ENCODE results near the gene CDHR2.
"Not testable (repeated sequence)": the region's sequence is repeated elsewhere in the genome, so short reads cannot be mapped to it uniquely, and the experiment has no call there.

The CDHR2 gene

GRCh38 chr5:176596689-176597416 is 47.7 kb downstream of the CDHR2 start:
- DNase-seq (ENCODE audit: low read depth) = peak; percentile 38

DNA sequence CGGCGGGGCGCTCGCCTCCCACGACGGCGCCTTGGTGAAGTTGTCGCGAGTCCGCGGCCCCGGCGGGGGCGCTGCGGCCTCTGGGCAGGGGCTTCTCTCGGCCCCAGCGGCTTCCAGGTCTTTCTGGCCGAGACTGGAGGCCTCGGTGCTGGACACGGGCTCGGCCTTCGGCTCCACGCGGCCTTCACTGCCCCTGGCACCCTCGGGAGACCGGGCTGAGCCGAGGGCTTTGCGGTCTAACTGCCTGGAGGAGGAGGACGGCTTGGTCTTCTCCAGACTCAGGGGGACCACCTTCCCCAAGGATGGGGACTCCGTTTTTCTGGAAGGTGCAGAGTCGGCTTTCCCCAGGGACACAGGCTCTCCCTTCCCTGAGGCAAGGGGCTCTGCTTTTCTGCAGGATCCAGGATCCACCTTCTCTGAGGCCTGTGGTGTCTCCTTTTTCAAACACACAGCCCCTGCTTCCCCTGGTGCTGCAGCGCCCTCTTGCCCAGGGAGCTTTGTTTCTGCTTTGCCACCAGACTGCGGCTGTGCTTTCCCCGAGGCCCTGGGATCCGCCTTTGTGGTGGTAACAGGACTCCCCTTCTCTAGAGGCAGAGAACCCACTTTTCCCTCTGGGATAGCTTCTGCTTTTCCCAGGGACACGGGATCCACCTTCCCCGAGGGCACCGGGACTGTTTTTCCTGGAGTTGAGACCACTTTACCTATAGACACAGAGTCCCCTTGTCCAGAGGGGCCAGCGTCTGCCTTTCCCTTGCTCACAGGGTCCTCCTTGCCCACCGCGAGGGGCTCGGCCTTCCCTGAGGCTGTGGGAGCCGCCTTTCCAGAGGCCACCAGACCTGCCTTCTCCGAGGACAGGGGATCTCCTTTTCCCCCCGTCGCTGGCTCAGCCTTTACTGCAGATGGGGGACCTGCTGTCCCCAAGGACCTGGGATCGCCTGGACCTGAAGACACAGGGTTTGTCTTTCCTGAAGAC is 48.6 kb downstream of the CDHR2 start:
- no peak for DNase-seq (ENCODE audit: low read depth)

DNA sequence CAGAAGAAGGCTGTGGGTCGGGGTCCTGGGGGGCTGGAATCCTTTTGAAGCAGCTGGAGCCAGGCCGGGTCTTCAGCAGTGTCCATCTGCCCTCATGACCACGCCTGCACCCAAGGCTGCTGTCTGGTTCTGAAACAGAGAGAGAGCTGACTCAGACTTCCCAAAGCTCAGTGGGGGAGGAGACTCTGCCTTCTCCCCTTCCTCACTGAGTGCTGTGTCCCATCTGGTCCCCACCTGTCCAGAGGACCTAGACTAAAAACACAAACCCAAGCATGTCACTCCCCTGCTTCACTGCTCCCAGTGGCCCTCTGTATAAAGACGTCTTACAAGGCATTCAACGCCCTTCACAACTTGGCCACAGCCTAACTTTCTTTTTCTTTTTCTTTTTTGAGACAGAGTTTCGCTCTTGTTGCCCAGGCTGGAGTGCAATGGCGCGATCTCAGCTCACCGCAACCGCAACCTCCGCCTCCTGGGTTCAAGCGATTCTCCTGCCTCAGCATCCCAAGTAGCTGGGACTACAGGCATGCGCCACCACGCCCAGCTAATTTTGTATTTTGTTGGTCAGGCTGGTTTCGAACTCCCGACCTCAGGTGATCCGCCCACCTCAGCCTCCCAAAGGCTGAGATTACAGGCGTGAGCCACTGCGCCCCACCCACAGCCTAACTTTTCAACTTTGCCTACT is 50.7 kb downstream of the CDHR2 start:
- not testable (repeated sequence) for DNase-seq (ENCODE audit: low read depth)

DNA sequence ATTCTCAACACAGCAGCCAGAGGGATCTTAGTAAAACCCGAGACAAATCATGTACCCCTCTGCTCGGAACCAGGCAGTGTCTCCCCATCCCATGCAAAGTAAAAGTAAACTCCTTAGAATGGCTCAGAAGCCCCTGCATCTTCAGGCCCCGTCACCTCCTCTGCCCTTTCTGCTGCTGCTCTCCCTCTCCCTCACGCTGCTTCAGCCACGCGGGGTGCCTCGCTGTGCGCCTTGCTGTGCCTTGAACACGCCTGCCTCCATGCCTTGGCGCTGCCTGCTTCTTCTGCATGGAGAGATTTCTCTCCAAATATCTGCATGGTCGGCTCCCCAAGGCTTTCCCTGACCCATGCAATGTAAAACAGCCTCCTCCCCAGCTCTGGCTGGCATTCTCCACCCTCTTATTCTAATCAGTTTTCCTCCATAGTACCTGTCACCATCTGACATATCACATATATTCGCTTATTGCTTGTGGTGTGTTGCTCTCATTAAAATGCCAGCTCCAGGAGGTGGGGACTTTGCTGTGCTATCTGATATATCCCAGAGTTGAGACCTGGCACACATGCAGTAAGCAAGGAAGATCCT is 52.9 kb downstream of the CDHR2 start:
- DNase-seq (ENCODE audit: low read depth) = no peak

DNA sequence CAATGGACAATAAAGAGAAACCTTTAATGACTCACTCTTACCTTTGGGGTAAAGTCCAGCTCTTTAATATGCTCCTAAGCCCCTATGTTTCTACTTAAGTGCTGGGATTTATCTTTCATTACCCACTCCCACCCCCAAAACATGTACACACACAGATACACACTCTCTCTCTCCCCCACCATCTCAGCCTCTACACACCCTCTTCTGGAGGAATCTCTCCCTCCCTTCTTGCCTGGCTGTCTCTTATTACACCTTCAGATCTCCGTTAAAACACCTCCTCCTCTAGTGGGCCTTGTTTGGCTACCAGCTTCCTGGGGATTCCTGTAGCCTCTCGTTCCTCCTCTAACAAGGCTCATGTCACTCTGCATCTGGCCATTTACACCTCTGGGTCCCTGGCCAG is 53.9 kb downstream of the CDHR2 start:
- DNase-seq (ENCODE audit: low read depth) = no peak

DNA sequence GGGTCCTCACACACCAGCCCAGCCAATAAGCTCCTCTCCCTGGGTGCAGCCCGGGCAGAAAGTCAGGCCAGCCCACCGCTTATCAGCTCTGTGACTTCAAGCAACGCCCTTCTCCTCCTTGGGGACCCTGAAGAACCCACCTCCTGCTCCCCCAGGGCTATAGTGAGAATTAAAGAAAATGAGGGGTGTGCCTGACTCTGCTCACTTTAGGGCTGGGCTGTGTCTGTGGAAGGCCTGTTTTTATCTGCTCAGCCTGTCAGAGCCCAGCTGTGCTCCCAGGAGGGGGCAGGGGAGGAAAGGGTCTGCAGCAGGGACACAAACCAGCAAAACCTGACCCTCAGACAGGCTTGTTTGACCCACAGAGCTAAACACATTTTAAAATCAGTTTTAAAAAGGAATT is 56.9 kb downstream of the CDHR2 start:
- DNase-seq (ENCODE audit: low read depth) = no peak

GRCh38 chr5:176606875-176607274 is 57.7 kb downstream of the CDHR2 start:
- no peak for DNase-seq (ENCODE audit: low read depth)

GRCh38 chr5:176608142-176608705 is 59.1 kb downstream of the CDHR2 start:
- DNase-seq (ENCODE audit: low read depth) = no peak

- no peak for DNase-seq (ENCODE audit: low read depth)
Observed at GRCh38 chr5:176608937-176609723, 60.0 kb downstream of the CDHR2 start.

- DNase-seq (ENCODE audit: low read depth) = no peak
Observed at GRCh38 chr5:176609724-176610434, 60.7 kb downstream of the CDHR2 start, which contains the start of gene GPRIN1. Gene GPRIN1, minus strand, starts transcription at chr5:176610156. Its CDS starts 10,322 bp downstream, at chr5:176599834.

GRCh38 chr5:176610435-176610773 is 61.3 kb downstream of the CDHR2 start:
- DNase-seq (ENCODE audit: low read depth) = no peak

DNA sequence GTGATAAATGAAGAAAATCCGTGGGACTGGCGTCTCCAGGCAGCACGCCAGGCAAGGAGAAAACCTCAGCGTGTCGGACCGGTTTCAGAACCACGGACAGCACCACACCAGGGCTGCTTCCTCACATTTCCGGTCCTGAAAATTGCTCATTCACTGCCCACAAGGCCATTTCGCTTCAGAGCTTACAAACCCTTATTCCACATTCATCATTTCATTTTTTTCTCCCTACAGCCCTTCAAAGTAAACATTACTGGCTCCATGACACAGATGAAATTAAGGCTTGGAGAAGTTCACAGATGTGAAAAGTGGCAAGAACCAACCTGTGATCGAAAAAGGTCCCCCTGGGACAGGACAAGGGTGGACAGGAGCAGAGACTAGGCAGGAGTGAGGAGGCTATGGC is 62.3 kb downstream of the CDHR2 start:
- no peak for DNase-seq (ENCODE audit: low read depth)

DNA sequence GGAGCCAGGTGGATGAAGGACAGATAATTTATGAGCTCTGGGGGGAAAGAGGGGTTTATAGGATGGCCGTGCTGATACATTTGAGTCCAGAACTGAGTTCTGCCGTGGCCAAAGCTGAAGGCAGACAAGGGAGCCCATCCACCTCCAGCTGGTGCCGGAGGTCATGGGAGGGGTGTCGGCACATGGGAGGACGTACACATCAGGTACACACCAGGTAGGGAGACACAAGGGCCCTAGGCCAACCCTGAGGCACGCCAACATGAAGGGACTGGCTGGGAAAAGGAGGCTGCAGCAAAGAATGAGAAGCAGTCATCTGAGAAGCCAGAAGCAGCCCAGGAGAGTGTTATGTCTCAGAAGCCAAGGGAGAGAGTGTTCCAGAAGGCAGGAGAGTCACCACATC is 62.9 kb downstream of the CDHR2 start:
- DNase-seq (ENCODE audit: low read depth) = no peak

DNA sequence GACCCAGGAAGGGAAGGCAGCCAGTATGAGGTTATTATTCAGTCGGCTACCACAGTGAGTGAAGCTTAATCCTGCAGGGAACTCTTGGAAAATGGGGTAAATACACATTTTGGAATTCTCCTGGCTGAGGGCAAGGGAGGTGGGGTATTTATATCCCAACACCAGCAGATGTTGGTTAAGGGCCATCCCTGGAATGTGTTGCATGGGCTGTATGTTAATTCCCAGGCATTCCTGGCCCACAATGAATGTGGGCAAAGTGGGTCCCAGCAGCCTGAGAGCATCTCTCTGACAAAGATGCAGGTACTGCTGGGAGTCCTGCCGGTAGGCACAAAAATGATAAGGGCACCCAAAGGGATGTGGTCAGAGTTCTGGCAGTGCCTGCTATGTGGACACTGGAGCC is 63.7 kb downstream of the CDHR2 start:
- no peak for DNase-seq (ENCODE audit: low read depth)

DNA sequence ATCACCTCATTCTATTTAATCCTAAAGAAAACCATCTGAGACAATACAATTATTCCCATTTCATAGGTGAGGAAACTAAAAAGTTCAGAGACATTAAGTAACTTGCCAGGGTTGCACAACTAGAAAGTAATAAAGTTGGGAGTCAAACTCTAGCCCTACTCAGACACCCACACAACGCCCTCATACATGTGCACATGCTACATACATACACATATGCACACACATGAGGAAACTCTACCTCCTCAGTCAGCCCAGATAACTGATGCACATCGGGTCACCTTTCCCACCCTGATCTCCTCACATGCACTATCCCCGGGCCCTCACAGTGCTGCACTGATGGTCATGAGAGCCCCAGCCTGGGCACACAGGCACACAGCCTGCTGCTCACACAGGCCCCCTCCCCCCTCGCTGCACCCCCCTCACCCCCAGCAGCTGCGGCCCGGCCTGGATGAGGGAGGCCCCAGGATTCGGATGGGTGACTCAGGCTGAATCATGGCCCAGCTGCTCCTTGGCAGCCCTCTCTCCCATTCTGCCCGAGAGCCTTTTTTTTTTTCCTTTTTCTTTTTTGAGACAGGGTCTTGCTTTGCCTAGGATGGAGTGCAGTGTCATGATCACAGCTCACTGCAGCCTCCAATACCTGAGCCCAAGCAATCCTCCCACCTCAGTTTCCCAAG is 65.8 kb downstream of the CDHR2 start:
- DNase-seq (ENCODE audit: low read depth) = no peak

GRCh38 chr5:176616511-176616910 is 67.4 kb downstream of the CDHR2 start:
- no peak for DNase-seq (ENCODE audit: low read depth)

DNA sequence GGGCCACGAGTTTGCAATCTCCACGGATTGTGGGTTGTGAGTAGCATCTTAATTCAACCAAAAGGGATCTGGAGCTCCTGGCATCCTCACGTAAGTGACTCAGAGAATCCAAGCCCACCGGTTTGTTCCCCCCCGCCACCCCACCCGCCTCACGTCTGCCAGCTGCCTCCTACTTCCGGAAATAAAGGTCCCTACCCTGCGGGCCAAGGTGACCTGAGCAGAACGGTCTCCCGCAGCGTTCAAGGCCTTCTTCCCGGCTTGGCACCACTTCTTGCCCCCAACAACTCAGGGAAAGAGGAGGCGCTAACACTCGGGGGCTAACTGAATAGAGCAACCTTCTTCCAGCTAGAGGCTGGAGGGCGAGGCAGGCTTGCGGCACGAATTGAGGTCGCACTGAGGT is 69.6 kb downstream of the CDHR2 start:
- DNase-seq (ENCODE audit: low read depth) = no peak

- peak; percentile 54 for DNase-seq (ENCODE audit: low read depth)
Observed at GRCh38 chr5:176619203-176619568, 70.0 kb downstream of the CDHR2 start.

GRCh38 chr5:176619569-176620332 is 70.6 kb downstream of the CDHR2 start:
- no peak for DNase-seq (ENCODE audit: low read depth)
